Neural cell (in vitro differentiated cells): ENCODE data around the gene LPP.

ENCODE experiments used
- CTCF ChIP-seq: fragments of 450-650 bp; IDR thresholded peaks from 2 replicates; pipeline ENCODE4 v1.5.1; 2014; ENCODE audit warnings: antibody characterized with exemption, mild to moderate bottlenecking, moderate library complexity; ENCODE audit not compliant: poor library complexity, severe bottlenecking
- EP300 ChIP-seq: fragments of 450-650 bp; conservative IDR thresholded peaks from 2 replicates; pipeline ENCODE4 v1.6.1; 2014; ENCODE audit warnings: antibody characterized with exemption, mild to moderate bottlenecking, moderate library complexity; ENCODE audit not compliant: poor library complexity, severe bottlenecking
- EZH2 ChIP-seq: fragments of 200-600, 300-800 bp; shearing (Covaris generic), sonication (generic); IDR thresholded peaks from 2 replicates; pipeline ENCODE4 v1.6.1; 2014; ENCODE audit warnings: antibody characterized with exemption, low read length, borderline replicate concordance, mild to moderate bottlenecking; ENCODE audit not compliant: insufficient read depth, poor library complexity, severe bottlenecking
- MXI1 ChIP-seq: fragments of 450-650 bp; conservative IDR thresholded peaks from 2 replicates; pipeline ENCODE4 v1.6.1; 2014; ENCODE audit warnings: antibody characterized with exemption, mild to moderate bottlenecking; ENCODE audit not compliant: poor library complexity, severe bottlenecking
- POLR2AphosphoS5 ChIP-seq: IDR thresholded peaks from 2 replicates; pipeline ENCODE4 v1.6.1; 2012
- RAD21 ChIP-seq: fragments of 450-650 bp; conservative IDR thresholded peaks from 2 replicates; pipeline ENCODE4 v1.6.1; 2014; ENCODE audit warnings: antibody characterized with exemption, mild to moderate bottlenecking, moderate library complexity
- SMC3 ChIP-seq: fragments of 450-650 bp; conservative IDR thresholded peaks from 2 replicates; pipeline ENCODE4 v1.6.1; 2014; ENCODE audit warnings: antibody characterized with exemption, mild to moderate bottlenecking, moderate library complexity; ENCODE audit not compliant: poor library complexity

GRCh38 chr3:188353426-188353825 lies 199.5 kb downstream of the LPP start:
- TF ChIP-seq CTCF (no peak), MXI1 (no peak), EP300 (no peak), RAD21 (no peak), SMC3 (no peak), POLR2AphosphoS5 (no peak), EZH2 (no peak)
